ENCODE measurements around the gene TEX29. TPM values are rescaled to one million over a fixed set of nuclear protein-coding genes. Genes with fewer than 3 reads are reported as not detected.

Gene TEX29
- total RNA-seq, 4 donors from 2014 or later: not detected

GRCh38 chr13:111327730-111328573 lies 7.5 kb downstream of the TEX29 start:
- Histone ChIP-seq H3K27ac (no peak overlapping the region), H3K4me3 (replicated peaks in 1 of 3) (no peak overlapping the region), H3K9me3 (no peaks in the 10 kb centered on the region), H3K27me3 (no peaks in the 10 kb centered on the region), H3K36me3 (no peaks in the 10 kb centered on the region), H3K4me1 (no peaks in the 10 kb centered on the region)
- no peak for DNase-seq
- intact Hi-C loops (cut with DNase I): no loop called here
- WGBS, 2 donors: 93 to 94% methylated on average over 32 of the region's 32 CpGs
- TF ChIP-seq CTCF (IDR thresholded peaks at IDR 0.05): no peak
- no peak for TF ChIP-seq POLR2A (IDR thresholded peaks at IDR 0.05)

- DNase-seq: no peak
- intact Hi-C loops (cut with DNase I): no loop called here
- WGBS, 2 donors: 88 to 93% methylated on average over 29 to 30 of the region's 30 CpGs
- no peak overlapping the region for H3K27ac ChIP-seq
- H3K4me1 ChIP-seq: no peaks in the 10 kb centered on the region
- H3K9me3 ChIP-seq: no peaks in the 10 kb centered on the region
- TF ChIP-seq CTCF (IDR thresholded peaks at IDR 0.05) (no peak), POLR2A (IDR thresholded peaks at IDR 0.05) (no peak)
- no peaks in the 10 kb centered on the region for H3K27me3 ChIP-seq
- H3K4me3 ChIP-seq (replicated peaks in 1 of 3): no peak overlapping the region
- H3K36me3 ChIP-seq: no peaks in the 10 kb centered on the region
These were observed 8.3 kb downstream of the TEX29 start for GRCh38 chr13:111328574-111329410.

GRCh38 chr13:111329641-111330040 lies 9.2 kb downstream of the TEX29 start:
- intact Hi-C loops (cut with DNase I): no loop called here
- WGBS, 2 donors: 92 to 93% methylated on average over 7 of the region's 7 CpGs

GRCh38 chr13:111330066-111330610 lies 9.7 kb downstream of the TEX29 start:
- no peak for DNase-seq
- no peak overlapping the region for H3K27ac ChIP-seq

More at GRCh38 chr13:111329641-111330040, 9.2 kb downstream of the TEX29 start:
- TF ChIP-seq POLR2A (IDR thresholded peaks at IDR 0.05) (no peak), CTCF (IDR thresholded peaks at IDR 0.05) (no peak)
- Histone ChIP-seq H3K27ac (no peak overlapping the region), H3K4me1 (no peaks in the 10 kb centered on the region), H3K4me3 (replicated peaks in 1 of 3) (no peak overlapping the region), H3K9me3 (no peaks in the 10 kb centered on the region), H3K27me3 (no peaks in the 10 kb centered on the region), H3K36me3 (no peaks in the 10 kb centered on the region)
- DNase-seq: no peak

More at GRCh38 chr13:111330066-111330610, 9.7 kb downstream of the TEX29 start:
- Histone ChIP-seq H3K4me3 (replicated peaks in 1 of 3) (no peak overlapping the region), H3K9me3 (no peaks in the 10 kb centered on the region), H3K36me3 (no peaks in the 10 kb centered on the region), H3K4me1 (no peaks in the 10 kb centered on the region), H3K27me3 (no peaks in the 10 kb centered on the region)
- TF ChIP-seq CTCF (IDR thresholded peaks at IDR 0.05) (no peak), POLR2A (IDR thresholded peaks at IDR 0.05) (no peak)
- WGBS, 2 donors: 76 to 78% methylated on average over 11 of the region's 11 CpGs
- intact Hi-C loops (cut with DNase I): no loop called here
